GM12865 (cell line): Measurements from ENCODE around the gene SORL1.

Source experiments
- DNase-seq: peaks from one replicate; pipeline ENCODE4 v3.0.0; 2010; ENCODE audit warnings: low read depth
- H3K4me3 ChIP-seq: 2 replicates; pipeline ENCODE4 v1.5.1; 2011; ENCODE audit warnings: mild to moderate bottlenecking, low read depth, low read length, control low read depth
- TF ChIP-seq, protein P1 (sequence below): IDR thresholded peaks from 2 replicates; pipeline ENCODE4 v1.5.1; 2011; ENCODE audit warnings: low read length, control low read depth, low read depth, inconsistent platforms; ENCODE audit not compliant: insufficient read depth; ENCODE audit errors: missing control alignments

Gene SORL1

DNA sequence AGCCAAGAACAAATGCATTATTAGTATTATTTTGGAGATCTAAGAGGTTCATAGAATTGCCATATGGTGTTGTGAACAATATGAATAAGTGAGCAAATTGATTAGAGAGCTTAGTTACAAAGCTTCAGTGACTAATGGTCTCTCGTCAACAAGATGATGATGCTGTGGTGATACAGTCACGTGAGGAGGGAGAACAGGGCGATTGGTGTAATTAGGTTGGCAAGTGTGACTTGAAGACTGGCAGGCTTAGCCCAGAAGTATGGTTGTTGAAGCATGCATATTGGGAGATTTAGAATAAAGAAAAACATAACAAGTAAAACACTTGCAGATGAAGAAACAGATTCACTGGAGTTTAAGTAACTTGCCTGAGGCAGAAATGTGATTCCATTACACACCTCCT is 101.3 kb downstream of the SORL1 start:
- TF ChIP-seq, protein P1, sequence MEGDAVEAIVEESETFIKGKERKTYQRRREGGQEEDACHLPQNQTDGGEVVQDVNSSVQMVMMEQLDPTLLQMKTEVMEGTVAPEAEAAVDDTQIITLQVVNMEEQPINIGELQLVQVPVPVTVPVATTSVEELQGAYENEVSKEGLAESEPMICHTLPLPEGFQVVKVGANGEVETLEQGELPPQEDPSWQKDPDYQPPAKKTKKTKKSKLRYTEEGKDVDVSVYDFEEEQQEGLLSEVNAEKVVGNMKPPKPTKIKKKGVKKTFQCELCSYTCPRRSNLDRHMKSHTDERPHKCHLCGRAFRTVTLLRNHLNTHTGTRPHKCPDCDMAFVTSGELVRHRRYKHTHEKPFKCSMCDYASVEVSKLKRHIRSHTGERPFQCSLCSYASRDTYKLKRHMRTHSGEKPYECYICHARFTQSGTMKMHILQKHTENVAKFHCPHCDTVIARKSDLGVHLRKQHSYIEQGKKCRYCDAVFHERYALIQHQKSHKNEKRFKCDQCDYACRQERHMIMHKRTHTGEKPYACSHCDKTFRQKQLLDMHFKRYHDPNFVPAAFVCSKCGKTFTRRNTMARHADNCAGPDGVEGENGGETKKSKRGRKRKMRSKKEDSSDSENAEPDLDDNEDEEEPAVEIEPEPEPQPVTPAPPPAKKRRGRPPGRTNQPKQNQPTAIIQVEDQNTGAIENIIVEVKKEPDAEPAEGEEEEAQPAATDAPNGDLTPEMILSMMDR = no peak
- no peak overlapping the region for H3K4me3 ChIP-seq
- no peak for DNase-seq

DNA sequence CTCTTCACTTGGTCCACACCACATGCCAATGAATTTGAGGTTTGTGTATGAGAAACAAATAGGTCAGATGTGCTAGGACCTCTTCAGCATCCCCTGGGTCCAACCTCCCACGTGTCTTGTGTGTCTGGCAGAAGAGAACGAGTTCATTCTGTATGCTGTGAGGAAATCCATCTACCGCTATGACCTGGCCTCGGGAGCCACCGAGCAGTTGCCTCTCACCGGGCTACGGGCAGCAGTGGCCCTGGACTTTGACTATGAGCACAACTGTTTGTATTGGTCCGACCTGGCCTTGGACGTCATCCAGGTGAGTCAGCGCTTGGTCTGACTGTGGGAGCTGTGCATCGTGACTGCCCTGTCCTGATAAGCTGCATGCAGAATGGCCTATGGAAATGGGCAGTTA is 101.7 kb downstream of the SORL1 start:
- no peak for DNase-seq
- H3K4me3 ChIP-seq = no peak overlapping the region
- TF ChIP-seq, protein P1 = no peak

DNA sequence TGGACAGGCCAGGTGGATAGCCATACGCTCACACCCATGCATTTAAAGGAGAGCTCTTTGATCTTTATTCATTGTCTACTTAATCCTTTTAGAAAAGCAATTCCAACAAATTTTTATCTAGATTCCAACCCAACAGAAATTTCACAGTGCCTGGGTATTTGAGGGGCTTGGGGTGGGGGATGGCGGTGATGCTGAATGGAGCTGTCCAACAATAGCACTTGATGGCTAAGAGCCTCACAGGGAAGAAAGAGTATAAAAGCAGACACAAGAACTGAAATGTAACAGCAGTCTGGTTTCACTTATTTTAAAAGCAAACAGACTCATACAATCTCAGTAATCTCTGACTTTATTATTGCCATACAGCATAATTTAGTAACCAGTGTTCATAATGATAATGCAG is 102.4 kb downstream of the SORL1 start:
- H3K4me3 ChIP-seq = no peak overlapping the region
- DNase-seq = no peak
- TF ChIP-seq, protein P1 = no peak

DNA sequence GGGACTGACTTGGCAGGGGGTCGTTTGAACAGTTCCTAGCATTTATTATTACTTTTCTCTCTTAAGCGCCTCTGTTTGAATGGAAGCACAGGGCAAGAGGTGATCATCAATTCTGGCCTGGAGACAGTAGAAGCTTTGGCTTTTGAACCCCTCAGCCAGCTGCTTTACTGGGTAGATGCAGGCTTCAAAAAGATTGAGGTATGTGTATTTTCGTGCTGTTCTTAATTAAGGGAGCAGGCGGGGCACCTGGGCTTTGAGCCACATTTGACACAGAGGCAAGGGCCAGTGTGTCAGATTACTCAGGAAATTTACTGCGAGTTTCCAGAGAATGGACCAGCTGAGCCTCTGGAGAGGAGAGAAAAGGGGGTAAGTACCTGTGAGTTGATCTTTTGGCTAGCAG is 103.0 kb downstream of the SORL1 start:
- TF ChIP-seq, protein P1 = no peak
- no peak for DNase-seq

DNA sequence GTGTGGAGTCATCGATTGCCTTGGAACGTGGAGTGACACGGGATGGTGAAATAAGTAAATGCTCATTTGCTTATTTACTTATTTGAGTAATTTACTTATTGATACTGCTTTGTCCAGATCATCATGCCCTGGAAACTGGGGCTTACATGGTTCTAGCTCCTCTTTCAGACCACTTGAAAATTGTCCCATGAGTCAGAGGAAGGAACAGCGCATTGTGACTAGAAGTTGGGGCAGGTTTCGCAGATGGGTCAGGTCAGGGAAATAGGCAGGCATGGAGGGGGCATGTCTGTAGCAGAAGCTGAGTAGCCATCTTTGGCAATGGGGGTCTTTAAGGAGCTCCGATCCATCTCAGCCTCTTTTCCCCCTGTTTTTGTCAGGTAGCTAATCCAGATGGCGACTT is 104.8 kb downstream of the SORL1 start:
- DNase-seq = no peak
- no peak overlapping the region for H3K4me3 ChIP-seq
- TF ChIP-seq, protein P1 = no peak

More for the DNA sequence above, 103.0 kb downstream of the SORL1 start:
- no peak overlapping the region for H3K4me3 ChIP-seq

DNA sequence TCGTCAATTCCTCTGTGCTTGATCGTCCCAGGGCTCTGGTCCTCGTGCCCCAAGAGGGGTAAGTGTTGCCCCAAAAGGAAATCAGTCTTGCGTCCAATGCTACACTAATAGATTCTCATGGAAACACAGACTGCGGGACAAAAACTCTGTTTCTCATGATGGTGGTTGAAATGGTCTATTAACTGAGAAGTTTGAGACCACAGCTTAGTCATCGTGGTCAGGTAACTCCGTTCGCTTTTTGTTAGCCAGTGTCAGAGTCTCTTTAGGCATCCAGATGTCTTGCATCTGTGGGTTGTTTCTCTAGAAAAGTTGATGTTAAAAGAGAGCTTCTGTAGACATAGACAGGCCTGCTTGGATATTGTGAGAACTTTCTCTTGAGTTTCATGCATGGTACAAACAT is 105.2 kb downstream of the SORL1 start:
- H3K4me3 ChIP-seq = no peak overlapping the region
- DNase-seq = peak; percentile 89
- TF ChIP-seq, protein P1 = no peak

DNA sequence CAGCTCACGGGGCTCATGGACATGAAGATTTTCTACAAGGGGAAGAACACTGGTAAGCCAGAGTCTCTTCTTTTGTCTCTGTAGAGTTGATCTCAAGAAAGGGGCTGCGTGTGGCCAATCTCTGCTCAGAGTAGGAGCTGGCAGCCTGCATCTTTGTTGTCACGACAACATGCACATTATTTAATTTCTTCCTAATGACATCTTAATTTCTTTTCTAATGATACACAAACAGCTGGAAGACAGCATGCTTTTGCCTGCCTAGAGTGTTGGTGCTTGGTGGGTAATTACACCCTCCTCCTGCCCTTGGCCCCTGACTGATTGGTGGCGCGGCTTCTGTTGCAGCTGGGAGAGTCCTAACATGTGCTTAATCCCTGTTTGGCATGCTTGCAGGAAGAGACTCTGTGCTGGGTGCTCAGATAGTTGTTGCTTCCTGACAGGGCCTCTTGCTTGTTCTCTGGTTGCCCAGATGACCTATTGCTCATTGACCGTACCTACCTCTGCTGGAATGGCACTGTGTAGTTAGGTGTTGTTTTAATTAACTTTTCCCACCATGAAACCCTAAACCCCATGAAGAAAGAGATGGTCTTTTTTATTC is 107.6 kb downstream of the SORL1 start:
- no peak overlapping the region for H3K4me3 ChIP-seq
- TF ChIP-seq, protein P1 = no peak
- DNase-seq = no peak
